WTC11 (cell line): ENCODE measurements around the gene UGT3A2. TPM values are rescaled to one million over a fixed set of nuclear protein-coding genes. Genes with fewer than 3 reads are reported as not detected.

Experiments used
- ATAC-seq: fragments of 200-7000 bp; cut with Tn5 transposase; 2 replicates; pipeline ENCODE4 v1.10.0; 2021; ENCODE audit warnings: mild to moderate bottlenecking, moderate library complexity
- CTCF ChIA-PET: fragments of 300-600 bp; sonication (Branson Sonifier 250); formaldehyde crosslinking; loops from one replicate; lab custom pipeline; 2021; ENCODE audit warnings: antibody characterized with exemption; lab: Charles Lee
- POLR2A ChIA-PET: fragments of 350-600 bp; sonication (Branson Sonifier 250); formaldehyde crosslinking; loops from one replicate; lab custom pipeline; 2021; ENCODE audit warnings: antibody characterized with exemption; lab: Charles Lee
- DNase-seq: peaks from one replicate; pipeline ENCODE4 v3.0.0; 2021; ENCODE audit warnings: low spot score
- H3K27ac Mint-ChIP-seq: 2 replicates; pipeline ENCODE4 v1.8.0; 2021; ENCODE audit warnings: mixed read lengths
- H3K27me3 Mint-ChIP-seq: 2 replicates; pipeline ENCODE4 v1.8.0; 2021; ENCODE audit warnings: low read depth, mild to moderate bottlenecking, moderate library complexity, mixed read lengths
- H3K36me3 Mint-ChIP-seq: 2 replicates; pipeline ENCODE4 v1.8.0; 2021; ENCODE audit warnings: mixed read lengths
- H3K4me1 Mint-ChIP-seq: 2 replicates; pipeline ENCODE4 v1.8.0; 2022; ENCODE audit warnings: mixed read lengths
- H3K4me3 Mint-ChIP-seq: 2 replicates; pipeline ENCODE4 v1.8.0; 2021; ENCODE audit warnings: mild to moderate bottlenecking, moderate library complexity, mixed read lengths
- H3K9me3 Mint-ChIP-seq: 2 replicates; pipeline ENCODE4 v1.8.0; 2021; ENCODE audit warnings: mixed read lengths
- CREM ChIP-seq: sonication (generic); formaldehyde crosslinking; IDR thresholded peaks from 2 replicates; pipeline ENCODE4 v1.8.1; 2022; ENCODE audit warnings: mild to moderate bottlenecking, missing genetic modification reagents, moderate library complexity
- EMX1 ChIP-seq: fragments of 250-450 bp; sonication (Bioruptor Pico); IDR thresholded peaks from 2 replicates; pipeline ENCODE4 v1.8.0; 2021; ENCODE audit warnings: mild to moderate bottlenecking
- ESRRA ChIP-seq: sonication (generic); formaldehyde crosslinking; IDR thresholded peaks from 2 replicates; pipeline ENCODE4 v1.8.1; 2022; ENCODE audit warnings: mild to moderate bottlenecking, missing genetic modification reagents, borderline replicate concordance
- ETV6 ChIP-seq: sonication (generic); formaldehyde crosslinking; IDR thresholded peaks from 2 replicates; pipeline ENCODE4 v1.8.1; 2022; ENCODE audit warnings: mild to moderate bottlenecking, missing genetic modification reagents
- FOXJ3 ChIP-seq: sonication (generic); formaldehyde crosslinking; IDR thresholded peaks from 2 replicates; pipeline ENCODE4 v1.9.0; 2021; ENCODE audit warnings: missing genetic modification reagents, mild to moderate bottlenecking, borderline replicate concordance
- FOXK1 ChIP-seq: sonication (generic); formaldehyde crosslinking; IDR thresholded peaks from 2 replicates; pipeline ENCODE4 v1.8.0; 2022; ENCODE audit warnings: mild to moderate bottlenecking, moderate library complexity, missing genetic modification reagents
- GTF2I ChIP-seq: fragments of 250-450 bp; sonication (Bioruptor Pico); conservative IDR thresholded peaks from 2 replicates; pipeline ENCODE4 v1.4.0; 2021; ENCODE audit warnings: mild to moderate bottlenecking
- HMGA2 ChIP-seq: fragments of 250-450 bp; sonication (Bioruptor Pico); IDR thresholded peaks from 2 replicates; pipeline ENCODE4 v1.4.0; 2021; ENCODE audit warnings: mild to moderate bottlenecking, moderate library complexity
- IRF2 ChIP-seq: sonication (generic); formaldehyde crosslinking; IDR thresholded peaks from 2 replicates; pipeline ENCODE4 v1.8.0; 2022; ENCODE audit warnings: low read depth, missing genetic modification reagents, borderline replicate concordance
- JUN ChIP-seq: sonication (generic); formaldehyde crosslinking; IDR thresholded peaks from 2 replicates; pipeline ENCODE4 v1.8.0; 2023; ENCODE audit warnings: mild to moderate bottlenecking, missing genetic modification reagents
- MYBL2 ChIP-seq: sonication (generic); formaldehyde crosslinking; IDR thresholded peaks from 2 replicates; pipeline ENCODE4 v1.8.1; 2023; ENCODE audit warnings: mild to moderate bottlenecking, moderate library complexity, missing genetic modification reagents
- NR3C1 ChIP-seq: sonication (generic); formaldehyde crosslinking; conservative IDR thresholded peaks from 2 replicates; pipeline ENCODE4 v1.8.1; 2023; ENCODE audit warnings: low read depth, mild to moderate bottlenecking, missing genetic modification reagents
- RELA ChIP-seq: sonication (generic); formaldehyde crosslinking; IDR thresholded peaks from 2 replicates; pipeline ENCODE4 v1.8.1; 2022; ENCODE audit warnings: missing genetic modification reagents, mild to moderate bottlenecking, borderline replicate concordance
- RORB ChIP-seq: fragments of 250-450 bp; sonication (Bioruptor Pico); IDR thresholded peaks from 2 replicates; pipeline ENCODE4 v1.9.0; 2021; ENCODE audit warnings: mild to moderate bottlenecking
- TCF7 ChIP-seq: sonication (generic); formaldehyde crosslinking; IDR thresholded peaks from 2 replicates; pipeline ENCODE4 v1.8.0; 2022; ENCODE audit warnings: mild to moderate bottlenecking, low read depth, missing genetic modification reagents, moderate library complexity
- ZBTB21 ChIP-seq: sonication (generic); formaldehyde crosslinking; IDR thresholded peaks from 2 replicates; pipeline ENCODE4 v1.8.1; 2023; ENCODE audit warnings: mild to moderate bottlenecking, missing genetic modification reagents, borderline replicate concordance
- ZNF232 ChIP-seq: sonication (generic); formaldehyde crosslinking; IDR thresholded peaks from 2 replicates; pipeline ENCODE4 v1.8.0; 2022; ENCODE audit warnings: mild to moderate bottlenecking, missing genetic modification reagents
- ZNF317 ChIP-seq: sonication (generic); formaldehyde crosslinking; IDR thresholded peaks from 2 replicates; pipeline ENCODE4 v1.8.1; 2023; ENCODE audit warnings: low read depth, mild to moderate bottlenecking, moderate library complexity, missing genetic modification reagents, borderline replicate concordance
- ZNF396 ChIP-seq: fragments of 250-450 bp; sonication (Bioruptor Pico); IDR thresholded peaks from 2 replicates; pipeline ENCODE4 v1.8.0; 2021; ENCODE audit warnings: mild to moderate bottlenecking, moderate library complexity, borderline replicate concordance
- ZNF423 ChIP-seq: fragments of 250-450 bp; sonication (Bioruptor Pico); IDR thresholded peaks from 2 replicates; pipeline ENCODE4 v2.1.2; 2022; ENCODE audit warnings: mild to moderate bottlenecking, moderate library complexity
- total RNA-seq: library from RNA; stranded (reverse); gene quantifications from 3 replicates; pipeline ENCODE4 v1.2.3, GENCODE V29; 2021
- TF ChIP-seq, protein P1 (sequence below): fragments of 250-450 bp; sonication (Bioruptor Pico); IDR thresholded peaks from 2 replicates; pipeline ENCODE4 v1.9.0; 2021; ENCODE audit warnings: mild to moderate bottlenecking
- TF ChIP-seq, protein P2 (sequence below): sonication (generic); formaldehyde crosslinking; IDR thresholded peaks from 2 replicates; pipeline ENCODE4 v1.8.1; 2023; ENCODE audit warnings: mild to moderate bottlenecking, missing genetic modification reagents
- TF ChIP-seq, protein P3 (sequence below): fragments of 250-450 bp; sonication (Bioruptor Pico); IDR thresholded peaks from 2 replicates; pipeline ENCODE4 v1.8.0; 2021; ENCODE audit warnings: mild to moderate bottlenecking
- TF ChIP-seq, protein P4 (sequence below): fragments of 250-450 bp; sonication (Bioruptor Pico); IDR thresholded peaks from 2 replicates; pipeline ENCODE4 v1.9.0; 2021; ENCODE audit warnings: moderate library complexity, mild to moderate bottlenecking, inconsistent platforms, borderline replicate concordance
- TF ChIP-seq, protein P5 (sequence below): sonication (generic); formaldehyde crosslinking; IDR thresholded peaks from 2 replicates; pipeline ENCODE4 v1.8.1; 2022; ENCODE audit warnings: mild to moderate bottlenecking, missing genetic modification reagents, moderate library complexity, borderline replicate concordance

The UGT3A2 gene
- total RNA-seq, 1 experiment from 2014 or later = 13.6 TPM

DNA sequence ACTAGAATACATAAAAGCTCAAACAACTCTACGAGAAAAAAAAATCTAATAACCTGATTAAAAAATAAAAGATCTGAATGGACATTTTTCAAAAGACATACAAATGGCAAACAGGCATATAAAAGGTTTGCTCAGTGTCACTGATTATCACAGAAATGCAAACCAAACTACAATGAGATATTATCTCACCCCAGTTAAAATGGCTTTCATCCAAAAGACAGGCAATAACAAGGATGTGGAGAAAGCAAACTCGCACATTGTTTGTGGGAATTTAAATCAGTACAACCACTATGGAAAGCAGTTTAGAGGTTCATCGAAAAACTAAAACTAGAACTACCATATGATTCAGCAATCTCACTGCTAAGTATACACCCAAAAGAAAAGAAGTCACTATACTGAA, 20.8 kb downstream of the UGT3A2 start:
- Mint-ChIP-seq H3K4me1 (peaks cover 10% of the 10 kb centered on the region), H3K27ac (no peak overlapping the region)
- CTCF ChIA-PET = interaction anchor here (0.8 kb wide), 1 partner anchor 82 kb away, joined by 4 read pairs; no protein-coding TSS in a partner anchor

DNA sequence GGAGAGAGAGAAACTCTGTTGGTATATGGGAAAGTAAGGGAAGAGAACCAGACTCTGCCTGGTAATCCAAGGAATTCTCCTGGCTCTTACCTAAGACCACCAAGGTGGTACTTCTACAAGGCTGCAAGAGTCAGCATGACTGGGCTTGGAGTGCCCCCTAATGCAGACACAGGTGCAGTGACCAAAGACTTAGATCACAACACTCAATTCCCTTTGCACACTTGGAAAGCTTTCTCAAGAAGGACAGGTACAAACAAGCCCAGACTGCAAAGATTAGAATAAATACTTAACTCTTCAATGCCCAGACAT, 25.2 kb downstream of the UGT3A2 start:
- peak; percentile 42 for DNase-seq

More for the DNA sequence above, 20.8 kb downstream of the UGT3A2 start:
- no peak for ATAC-seq
- no peaks in the 10 kb centered on the region for H3K9me3 Mint-ChIP-seq
- DNase-seq = no peak
- H3K4me3 Mint-ChIP-seq = no peak overlapping the region
- no peaks in the 10 kb centered on the region for H3K27me3 Mint-ChIP-seq
- TF ChIP-seq GTF2I (CRISPR knock-in tag) = no peak
- no peak for TF ChIP-seq HMGA2 (CRISPR knock-in tag)
- no peak for TF ChIP-seq ZNF232 (CRISPR knock-in tag)
- TF ChIP-seq RELA (CRISPR knock-in tag) = no peak
- TF ChIP-seq CREM = no peak
- TF ChIP-seq ZBTB21 = no peak
- TF ChIP-seq FOXK1 = no peak
- no peak for TF ChIP-seq ESRRA (CRISPR knock-in tag)
- no peak for TF ChIP-seq ZNF396 (CRISPR knock-in tag)
- TF ChIP-seq, protein P1, sequence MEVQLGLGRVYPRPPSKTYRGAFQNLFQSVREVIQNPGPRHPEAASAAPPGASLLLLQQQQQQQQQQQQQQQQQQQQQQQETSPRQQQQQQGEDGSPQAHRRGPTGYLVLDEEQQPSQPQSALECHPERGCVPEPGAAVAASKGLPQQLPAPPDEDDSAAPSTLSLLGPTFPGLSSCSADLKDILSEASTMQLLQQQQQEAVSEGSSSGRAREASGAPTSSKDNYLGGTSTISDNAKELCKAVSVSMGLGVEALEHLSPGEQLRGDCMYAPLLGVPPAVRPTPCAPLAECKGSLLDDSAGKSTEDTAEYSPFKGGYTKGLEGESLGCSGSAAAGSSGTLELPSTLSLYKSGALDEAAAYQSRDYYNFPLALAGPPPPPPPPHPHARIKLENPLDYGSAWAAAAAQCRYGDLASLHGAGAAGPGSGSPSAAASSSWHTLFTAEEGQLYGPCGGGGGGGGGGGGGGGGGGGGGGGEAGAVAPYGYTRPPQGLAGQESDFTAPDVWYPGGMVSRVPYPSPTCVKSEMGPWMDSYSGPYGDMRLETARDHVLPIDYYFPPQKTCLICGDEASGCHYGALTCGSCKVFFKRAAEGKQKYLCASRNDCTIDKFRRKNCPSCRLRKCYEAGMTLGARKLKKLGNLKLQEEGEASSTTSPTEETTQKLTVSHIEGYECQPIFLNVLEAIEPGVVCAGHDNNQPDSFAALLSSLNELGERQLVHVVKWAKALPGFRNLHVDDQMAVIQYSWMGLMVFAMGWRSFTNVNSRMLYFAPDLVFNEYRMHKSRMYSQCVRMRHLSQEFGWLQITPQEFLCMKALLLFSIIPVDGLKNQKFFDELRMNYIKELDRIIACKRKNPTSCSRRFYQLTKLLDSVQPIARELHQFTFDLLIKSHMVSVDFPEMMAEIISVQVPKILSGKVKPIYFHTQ (CRISPR knock-in tag) = no peak
- TF ChIP-seq, protein P2, sequence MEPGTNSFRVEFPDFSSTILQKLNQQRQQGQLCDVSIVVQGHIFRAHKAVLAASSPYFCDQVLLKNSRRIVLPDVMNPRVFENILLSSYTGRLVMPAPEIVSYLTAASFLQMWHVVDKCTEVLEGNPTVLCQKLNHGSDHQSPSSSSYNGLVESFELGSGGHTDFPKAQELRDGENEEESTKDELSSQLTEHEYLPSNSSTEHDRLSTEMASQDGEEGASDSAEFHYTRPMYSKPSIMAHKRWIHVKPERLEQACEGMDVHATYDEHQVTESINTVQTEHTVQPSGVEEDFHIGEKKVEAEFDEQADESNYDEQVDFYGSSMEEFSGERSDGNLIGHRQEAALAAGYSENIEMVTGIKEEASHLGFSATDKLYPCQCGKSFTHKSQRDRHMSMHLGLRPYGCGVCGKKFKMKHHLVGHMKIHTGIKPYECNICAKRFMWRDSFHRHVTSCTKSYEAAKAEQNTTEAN = no peak
- no peak for TF ChIP-seq ZNF317 (CRISPR knock-in tag)
- TF ChIP-seq NR3C1 (CRISPR knock-in tag) = no peak
- TF ChIP-seq ETV6 (CRISPR knock-in tag) = no peak
- TF ChIP-seq, all 79 proteins: peak for 0
- POLR2A ChIA-PET = interaction anchor here (0.6 kb wide), 1 partner anchor 11 kb away, joined by 3 read pairs; no protein-coding TSS in a partner anchor
- peaks cover 4% of the 10 kb centered on the region for H3K36me3 Mint-ChIP-seq

More for the DNA sequence above, 25.2 kb downstream of the UGT3A2 start:
- Mint-ChIP-seq H3K27me3 (no peaks in the 10 kb centered on the region), H3K9me3 (no peaks in the 10 kb centered on the region), H3K27ac (peak overlapping the region; percentile 6; the same call in 1 of the 2 replicates), H3K4me1 (peaks cover 18% of the 10 kb centered on the region), H3K4me3 (no peak overlapping the region), H3K36me3 (no peaks in the 10 kb centered on the region)
- no peak for TF ChIP-seq IRF2 (CRISPR knock-in tag)
- TF ChIP-seq, protein P3, sequence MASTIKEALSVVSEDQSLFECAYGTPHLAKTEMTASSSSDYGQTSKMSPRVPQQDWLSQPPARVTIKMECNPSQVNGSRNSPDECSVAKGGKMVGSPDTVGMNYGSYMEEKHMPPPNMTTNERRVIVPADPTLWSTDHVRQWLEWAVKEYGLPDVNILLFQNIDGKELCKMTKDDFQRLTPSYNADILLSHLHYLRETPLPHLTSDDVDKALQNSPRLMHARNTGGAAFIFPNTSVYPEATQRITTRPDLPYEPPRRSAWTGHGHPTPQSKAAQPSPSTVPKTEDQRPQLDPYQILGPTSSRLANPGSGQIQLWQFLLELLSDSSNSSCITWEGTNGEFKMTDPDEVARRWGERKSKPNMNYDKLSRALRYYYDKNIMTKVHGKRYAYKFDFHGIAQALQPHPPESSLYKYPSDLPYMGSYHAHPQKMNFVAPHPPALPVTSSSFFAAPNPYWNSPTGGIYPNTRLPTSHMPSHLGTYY = no peak
- TF ChIP-seq EMX1 (CRISPR knock-in tag) = no peak
- TF ChIP-seq, protein P4, sequence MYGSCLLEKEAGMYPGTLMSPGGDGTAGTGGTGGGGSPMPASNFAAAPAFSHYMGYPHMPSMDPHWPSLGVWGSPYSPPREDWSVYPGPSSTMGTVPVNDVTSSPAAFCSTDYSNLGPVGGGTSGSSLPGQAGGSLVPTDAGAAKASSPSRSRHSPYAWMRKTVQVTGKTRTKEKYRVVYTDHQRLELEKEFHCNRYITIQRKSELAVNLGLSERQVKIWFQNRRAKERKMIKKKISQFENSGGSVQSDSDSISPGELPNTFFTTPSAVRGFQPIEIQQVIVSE (CRISPR knock-in tag) = no peak
- TF ChIP-seq, protein P5, sequence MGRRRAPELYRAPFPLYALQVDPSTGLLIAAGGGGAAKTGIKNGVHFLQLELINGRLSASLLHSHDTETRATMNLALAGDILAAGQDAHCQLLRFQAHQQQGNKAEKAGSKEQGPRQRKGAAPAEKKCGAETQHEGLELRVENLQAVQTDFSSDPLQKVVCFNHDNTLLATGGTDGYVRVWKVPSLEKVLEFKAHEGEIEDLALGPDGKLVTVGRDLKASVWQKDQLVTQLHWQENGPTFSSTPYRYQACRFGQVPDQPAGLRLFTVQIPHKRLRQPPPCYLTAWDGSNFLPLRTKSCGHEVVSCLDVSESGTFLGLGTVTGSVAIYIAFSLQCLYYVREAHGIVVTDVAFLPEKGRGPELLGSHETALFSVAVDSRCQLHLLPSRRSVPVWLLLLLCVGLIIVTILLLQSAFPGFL (CRISPR knock-in tag) = no peak
- no peak for TF ChIP-seq RELA (CRISPR knock-in tag)
- no peak for TF ChIP-seq RORB (CRISPR knock-in tag)
- TF ChIP-seq JUN (CRISPR knock-in tag) = no peak
- no peak for TF ChIP-seq TCF7
- no peak for TF ChIP-seq ZNF423
- no peak for TF ChIP-seq FOXJ3 (CRISPR knock-in tag)
- no peak for TF ChIP-seq MYBL2 (CRISPR knock-in tag)
- peak; percentile 92 for ATAC-seq
- ChIA-PET CTCF (interaction anchor here (0.6 to 2.4 kb wide), 9 partner anchors 25 to 115 kb away, joined by 3 to 17 read pairs (median 3); partner anchors contain the start of gene UGT3A2), POLR2A (no interaction called here)
